Peyer's patch (tissue), 4 donors: ENCODE results near the gene STYK1. TPM values are rescaled to one million over a fixed set of nuclear protein-coding genes. Genes with fewer than 3 reads are reported as not detected.
A peak's percentile ranks its signal among the peaks of the same experiment; 100 is the strongest.

Experiments used
- DNase-seq, 3 donors: peaks; one replicate each; pipeline ENCODE4 v3.0.0-alpha.2; 2017 to 2019
- H3K27ac ChIP-seq, 4 donors: fragments of 200-600 bp; sonication (generic); one replicate each; pipeline ENCODE4 v1.5.1; 2016 to 2019
- H3K27me3 ChIP-seq, 2 donors: fragments of 200-600 bp; sonication (generic); one replicate each; pipeline ENCODE4 v1.5.1; 2019
- H3K36me3 ChIP-seq, 3 donors: fragments of 200-600 bp; sonication (generic); one replicate each; pipeline ENCODE4 v1.5.1; 2016 to 2019
- H3K4me1 ChIP-seq, 4 donors: fragments of 200-600 bp; sonication (generic); one replicate each; pipeline ENCODE4 v1.5.1; 2016 to 2019
- H3K4me3 ChIP-seq, 4 donors: fragments of 200-600 bp; sonication (generic); 1 replicate in 3 of 4; 2 replicates in 1 of 4; pipeline ENCODE4 v1.5.1; 2016 to 2019; ENCODE audit warnings: mild to moderate bottlenecking in 1 of 4
- H3K9me3 ChIP-seq, 4 donors: fragments of 200-600 bp; sonication (generic); one replicate each; pipeline ENCODE4 v1.5.1; 2016 to 2019; ENCODE audit warnings: mild to moderate bottlenecking in 1 of 4
- CTCF ChIP-seq, 6 experiments: fragments of 450-650 bp in 4 of 6; fragments of 200-600 bp in 2 of 6; sonication (generic) in 1 of 6; IDR thresholded peaks; one replicate each; pipeline ENCODE4 v1.5.1; 2017 to 2019; ENCODE audit warnings: antibody characterized with exemption in 6 of 6, mild to moderate bottlenecking in 3 of 6, moderate library complexity in 1 of 6
- POLR2A ChIP-seq, 2 donors: fragments of 450-650 bp; IDR thresholded peaks; one replicate each; pipeline ENCODE4 v1.5.1; 2017; ENCODE audit warnings: antibody characterized with exemption in 2 of 2, mild to moderate bottlenecking in 2 of 2, moderate library complexity in 2 of 2
- total RNA-seq, 4 donors: library from RNA; depleted of rRNA; stranded (reverse); fragments of >200 nt; gene quantifications; one replicate each; pipeline ENCODE4 v1.1.0, GENCODE V29; 2016

STYK1 gene
- total RNA-seq, 4 donors from 2014 or later = 5.8 to 43.1 (median 25.4) TPM

- Histone ChIP-seq H3K27me3 (no peaks in the 10 kb centered on the region), H3K4me3 (peak overlapping the region; percentile 55 to 90 (median 64)), H3K36me3 (no peaks in the 10 kb centered on the region), H3K27ac (peak overlapping the region; percentile 84 to 98 (median 92)), H3K9me3 (no peaks in the 10 kb centered on the region), H3K4me1 (peaks cover 0 to 42% (median 0%) of the 10 kb centered on the region in 4 donors)
- TF ChIP-seq POLR2A (IDR thresholded peaks at IDR 0.05) = no peak
- no peak for DNase-seq
Measured at GRCh38 chr12:10720974-10721650, 47.3 kb upstream of the STYK1 start.

DNA sequence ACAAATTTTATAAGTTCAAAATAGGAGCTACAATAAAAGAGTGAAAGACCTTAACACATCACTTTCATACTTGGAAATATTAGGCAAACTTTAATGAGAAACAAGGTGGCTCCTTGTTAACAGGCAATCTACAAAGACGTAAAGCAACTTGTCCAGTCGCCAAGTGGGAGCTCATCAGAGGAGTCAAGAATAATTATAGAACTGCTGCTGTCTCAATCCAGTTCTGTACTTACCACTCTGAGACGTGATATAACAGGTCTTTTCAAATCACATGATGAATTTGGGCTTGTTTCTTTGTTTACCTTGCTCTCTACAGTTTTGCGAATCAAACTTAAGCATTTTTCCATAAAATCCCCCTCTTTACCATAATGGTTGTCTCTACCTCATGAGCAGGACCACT, 45.6 kb upstream of the STYK1 start:
- H3K36me3 ChIP-seq = peaks cover 0 to 15% (median 0%) of the 10 kb centered on the region in 3 donors
- H3K4me3 ChIP-seq = peak overlapping the region in 1 of 4 donors; percentile 5
- TF ChIP-seq CTCF (IDR thresholded peaks at IDR 0.05) = no peak
- TF ChIP-seq POLR2A (IDR thresholded peaks at IDR 0.05) = no peak
- no peaks in the 10 kb centered on the region for H3K27me3 ChIP-seq
- peak overlapping the region in 1 of 4 donors; percentile 98 for H3K27ac ChIP-seq
- H3K9me3 ChIP-seq = no peaks in the 10 kb centered on the region
- DNase-seq = no peak
- H3K4me1 ChIP-seq = peaks cover 0 to 45% (median 0%) of the 10 kb centered on the region in 4 donors

GRCh38 chr12:10718279-10718821, 44.5 kb upstream of the STYK1 start:
- Histone ChIP-seq H3K9me3 (no peaks in the 10 kb centered on the region), H3K36me3 (peaks cover 0 to 26% (median 0%) of the 10 kb centered on the region in 3 donors), H3K4me3 (no peak overlapping the region), H3K4me1 (peaks cover 0 to 41% (median 0%) of the 10 kb centered on the region in 4 donors), H3K27me3 (no peaks in the 10 kb centered on the region), H3K27ac (peak overlapping the region in 3 of 4 donors; percentile 27 to 57 (median 40))
- DNase-seq = no peak
- TF ChIP-seq POLR2A (IDR thresholded peaks at IDR 0.05) = no peak
- no peak for TF ChIP-seq CTCF (IDR thresholded peaks at IDR 0.05)

DNA sequence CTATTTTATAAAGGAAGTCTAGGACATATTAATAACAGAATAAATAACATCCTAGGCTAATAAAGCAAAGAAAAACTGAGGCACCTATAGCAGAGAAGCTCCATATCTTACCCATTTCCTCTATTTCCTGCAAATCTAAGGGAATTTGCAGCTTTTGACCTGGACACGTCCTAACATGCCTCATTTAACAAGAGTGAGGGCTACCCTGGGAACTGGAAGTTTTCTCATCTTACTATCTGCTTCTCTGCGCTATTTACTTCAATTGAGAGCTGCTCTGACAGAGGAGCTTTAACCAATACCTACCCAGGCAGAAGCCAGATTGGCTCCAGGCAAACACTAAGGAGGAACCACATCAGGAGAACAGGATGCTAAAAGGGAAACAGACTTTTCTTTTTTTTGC, 43.6 kb upstream of the STYK1 start:
- Histone ChIP-seq H3K36me3 (peaks cover 0 to 35% (median 0%) of the 10 kb centered on the region in 3 donors), H3K9me3 (no peaks in the 10 kb centered on the region), H3K27ac (peak overlapping the region in 2 of 4 donors; percentile 34 to 57), H3K27me3 (no peaks in the 10 kb centered on the region), H3K4me1 (peaks cover 0 to 41% (median 0%) of the 10 kb centered on the region in 4 donors), H3K4me3 (no peak overlapping the region)
- no peak for TF ChIP-seq CTCF (IDR thresholded peaks at IDR 0.05)
- TF ChIP-seq POLR2A (IDR thresholded peaks at IDR 0.05) = no peak
- DNase-seq = no peak

- peaks cover 0 to 41% (median 0%) of the 10 kb centered on the region in 3 donors for H3K36me3 ChIP-seq
- TF ChIP-seq POLR2A (IDR thresholded peaks at IDR 0.05) (no peak), CTCF (IDR thresholded peaks at IDR 0.05) (no peak)
- H3K27ac ChIP-seq = peak overlapping the region in 3 of 4 donors; percentile 2 to 57 (median 34)
- no peaks in the 10 kb centered on the region for H3K27me3 ChIP-seq
- peak; percentile 31 to 77 (median 56) for DNase-seq
- no peak overlapping the region for H3K4me3 ChIP-seq
- H3K4me1 ChIP-seq = peaks cover 0 to 41% (median 0%) of the 10 kb centered on the region in 4 donors
- H3K9me3 ChIP-seq = no peaks in the 10 kb centered on the region
Measured at GRCh38 chr12:10716704-10717315, 43.0 kb upstream of the STYK1 start.

DNA sequence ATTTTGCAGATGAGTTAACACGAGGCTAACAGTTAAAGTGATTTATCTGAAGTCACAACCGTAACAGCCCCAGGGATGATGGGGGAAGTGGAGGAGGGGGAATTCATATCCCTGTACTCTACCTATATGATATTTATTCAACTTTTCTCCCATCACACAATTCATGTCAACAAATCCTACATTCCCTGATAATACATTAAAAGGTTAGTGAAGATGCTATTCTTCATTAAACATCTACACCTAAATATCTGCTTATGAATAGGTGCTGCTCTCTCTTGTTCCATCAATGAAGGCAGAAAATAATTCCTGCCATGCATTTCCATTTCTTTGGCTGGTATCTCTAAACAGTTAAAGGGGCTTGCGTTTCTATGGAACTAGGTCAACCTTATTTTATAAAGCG, 42.4 kb upstream of the STYK1 start:
- Histone ChIP-seq H3K4me1 (peaks cover 0 to 41% (median 0%) of the 10 kb centered on the region in 4 donors), H3K27ac (peak overlapping the region in 3 of 4 donors; percentile 2 to 40 (median 34)), H3K9me3 (no peaks in the 10 kb centered on the region), H3K36me3 (peaks cover 0 to 45% (median 0%) of the 10 kb centered on the region in 3 donors), H3K4me3 (no peak overlapping the region), H3K27me3 (no peaks in the 10 kb centered on the region)
- TF ChIP-seq CTCF (IDR thresholded peaks at IDR 0.05) (no peak), POLR2A (IDR thresholded peaks at IDR 0.05) (no peak)
- DNase-seq = no peak
